ENCODE data around the gene ACMSD. TPM values are rescaled to one million over a fixed set of nuclear protein-coding genes. Genes with fewer than 3 reads are reported as not detected.

Gene ACMSD
- total and polyA plus RNA-seq, 12 donors = 0.32 to 1.9 (median 0.61) TPM; not detected in 5

- no peak overlapping the region for H3K27ac ChIP-seq
- TF ChIP-seq CTCF (IDR thresholded peaks at IDR 0.05) = no peak
- no peak for TF ChIP-seq POLR2A (IDR thresholded peaks at IDR 0.05)
- no peak for DNase-seq
- no peak overlapping the region for H3K4me3 ChIP-seq
- H3K36me3 ChIP-seq (replicated peaks in 1 of 2) = no peaks in the 10 kb centered on the region
- no peaks in the 10 kb centered on the region for H3K4me1 ChIP-seq (replicated peaks in 1 of 2)
- WGBS, 4 donors = 77 to 95% (median 93%) methylated on average over 3 of the region's 3 CpGs
- no peaks in the 10 kb centered on the region for H3K27me3 ChIP-seq
- intact Hi-C loops (cut with DNase I) = no loop called here
- H3K9me3 ChIP-seq (replicated peaks in 1 of 3) = no peaks in the 10 kb centered on the region
Measured at GRCh38 chr2:134861173-134861572, 22.8 kb downstream of the ACMSD start.

GRCh38 chr2:134862069-134862468 lies 23.7 kb downstream of the ACMSD start:
- no peak overlapping the region for H3K4me3 ChIP-seq
- WGBS, 4 donors = 94 to 97% (median 95%) methylated on average over 4 of the region's 4 CpGs
- H3K27ac ChIP-seq = no peak overlapping the region
- H3K36me3 ChIP-seq (replicated peaks in 1 of 2) = no peaks in the 10 kb centered on the region
- H3K27me3 ChIP-seq = no peaks in the 10 kb centered on the region
- no peaks in the 10 kb centered on the region for H3K4me1 ChIP-seq (replicated peaks in 1 of 2)
- intact Hi-C loops (cut with DNase I) = no loop called here
- H3K9me3 ChIP-seq (replicated peaks in 1 of 3) = no peaks in the 10 kb centered on the region
- no peak for TF ChIP-seq POLR2A (IDR thresholded peaks at IDR 0.05)
- TF ChIP-seq CTCF (IDR thresholded peaks at IDR 0.05) = no peak
- no peak for DNase-seq

GRCh38 chr2:134862674-134863073 lies 24.3 kb downstream of the ACMSD start:
- DNase-seq = peak in 2 of 7 donors; percentile 7 to 18
- H3K36me3 ChIP-seq (replicated peaks in 1 of 2) = no peaks in the 10 kb centered on the region
- intact Hi-C loops (cut with DNase I) = no loop called here
- H3K4me1 ChIP-seq (replicated peaks in 1 of 2) = no peaks in the 10 kb centered on the region
- H3K27me3 ChIP-seq = no peaks in the 10 kb centered on the region
- no peak overlapping the region for H3K27ac ChIP-seq
- TF ChIP-seq CTCF (IDR thresholded peaks at IDR 0.05) (no peak), POLR2A (IDR thresholded peaks at IDR 0.05) (no peak)
- H3K9me3 ChIP-seq (replicated peaks in 1 of 3) = no peaks in the 10 kb centered on the region
- WGBS, 4 donors = 49 to 82% (median 54%) methylated on average over 3 of the region's 3 CpGs
- H3K4me3 ChIP-seq = no peak overlapping the region

- H3K36me3 ChIP-seq (replicated peaks in 1 of 2) = no peaks in the 10 kb centered on the region
- no peaks in the 10 kb centered on the region for H3K4me1 ChIP-seq (replicated peaks in 1 of 2)
- H3K27me3 ChIP-seq = no peaks in the 10 kb centered on the region
- intact Hi-C loops (cut with DNase I) = no loop called here
- 86 to 90% (median 89%) methylated on average over 15 to 20 of the region's 20 CpGs for WGBS, 4 donors
- no peak for DNase-seq
- no peaks in the 10 kb centered on the region for H3K9me3 ChIP-seq (replicated peaks in 1 of 3)
- no peak for TF ChIP-seq POLR2A (IDR thresholded peaks at IDR 0.05)
- no peak for TF ChIP-seq CTCF (IDR thresholded peaks at IDR 0.05)
- H3K4me3 ChIP-seq = no peak overlapping the region
- H3K27ac ChIP-seq = no peak overlapping the region
Measured at GRCh38 chr2:134863446-134863845, 25.0 kb downstream of the ACMSD start.

Data from adrenal gland (tissue), 12 donors.